IPS-NIHi7 (cell line): ENCODE measurements around the gene PRAMEF13.
"Not testable (repeated sequence)": the region's sequence is repeated elsewhere in the genome, so short reads cannot be mapped to it uniquely, and the experiment has no call there.

ENCODE experiments used
- DNase-seq: peaks from one replicate; pipeline ENCODE4 v3.0.0; 2012; ENCODE audit warnings: mixed read lengths; ENCODE audit errors: extremely low spot score

The PRAMEF13 gene

DNA sequence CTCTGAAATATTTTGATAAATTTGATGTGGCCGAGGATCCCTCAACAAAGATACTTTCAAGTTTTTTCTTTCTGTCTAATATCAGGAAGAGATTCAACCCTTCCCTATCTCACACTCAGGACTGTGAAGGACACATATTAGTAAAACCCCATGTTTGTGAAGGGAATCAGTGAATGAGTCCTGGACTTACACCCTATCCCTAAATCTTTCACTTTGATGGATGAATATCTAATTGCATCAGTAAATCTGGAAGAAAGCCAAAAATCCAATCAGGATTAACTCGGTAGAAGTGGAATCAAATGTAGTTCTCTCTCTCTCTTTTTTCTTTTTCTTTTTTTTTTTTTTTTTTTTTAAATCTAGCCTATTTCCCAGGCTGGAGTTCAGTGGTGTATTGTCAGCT is 29.7 kb downstream of the PRAMEF13 start, which contains the start of gene PRAMEF9:
Gene PRAMEF9 (plus strand): TSS at position 301 of the 400 bp plus-strand sequence. CDS start 3,433 bp downstream, outside the sequence.
- not testable (repeated sequence) for DNase-seq

- DNase-seq, result not testable (repeated sequence)
These were observed 35.7 kb downstream of the PRAMEF13 start, which contains the start of gene HNRNPCL4 for GRCh38 chr1:13165531-13165930. TSS of gene HNRNPCL4 (minus strand) at chr1:13165631. CDS start at chr1:13165467, 164 bp downstream.

GRCh38 chr1:13155909-13156308 is 45.3 kb downstream of the PRAMEF13 start, which contains the start of gene PRAMEF26:
TSS of gene PRAMEF26 (minus strand) at chr1:13156009. CDS start at chr1:13153095, 2,914 bp downstream.
- DNase-seq, result not testable (repeated sequence)
